ENCODE measurements around the gene OTOA.
"Not testable (repeated sequence)": the region's sequence is repeated elsewhere in the genome, so short reads cannot be mapped to it uniquely, and the experiment has no call there.

Gene OTOA

DNA sequence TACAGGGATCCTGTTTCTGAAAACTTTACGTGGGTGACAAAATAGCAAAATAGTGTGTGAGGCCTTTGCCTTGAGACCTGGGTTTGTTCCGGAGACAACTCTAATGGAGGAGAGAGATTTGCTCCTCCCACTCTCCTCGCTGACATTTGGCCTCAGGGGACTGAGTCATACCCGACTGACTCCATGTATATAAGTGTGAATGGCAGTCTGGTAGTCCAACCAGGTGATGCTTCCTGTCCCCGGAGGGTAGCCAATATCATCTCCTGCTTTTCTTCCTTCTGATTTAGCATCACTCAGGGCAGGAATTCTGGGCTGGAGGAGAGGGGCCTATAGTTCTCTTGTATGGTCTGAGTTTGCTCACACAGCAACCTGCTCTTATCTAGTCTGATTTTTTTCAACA, 106.8 kb downstream of the OTOA start:
- not testable (repeated sequence) for H3K9me3 Mint-ChIP-seq, ATAC-seq, H3K4me3 Mint-ChIP-seq, H3K27ac Mint-ChIP-seq, H3K27me3 Mint-ChIP-seq, H3K4me1 Mint-ChIP-seq, DNase-seq

- not testable (repeated sequence) for ATAC-seq, H3K9me3 Mint-ChIP-seq, H3K4me3 Mint-ChIP-seq, H3K4me1 Mint-ChIP-seq, H3K27ac Mint-ChIP-seq, H3K27me3 Mint-ChIP-seq, DNase-seq
Observed at GRCh38 chr16:21772547-21773206, 108.9 kb downstream of the OTOA start.

GRCh38 chr16:21773207-21773553, 109.4 kb downstream of the OTOA start:
- H3K4me1 Mint-ChIP-seq, H3K27ac Mint-ChIP-seq, H3K4me3 Mint-ChIP-seq, DNase-seq, ATAC-seq, H3K9me3 Mint-ChIP-seq, H3K27me3 Mint-ChIP-seq: not testable (repeated sequence)

DNA sequence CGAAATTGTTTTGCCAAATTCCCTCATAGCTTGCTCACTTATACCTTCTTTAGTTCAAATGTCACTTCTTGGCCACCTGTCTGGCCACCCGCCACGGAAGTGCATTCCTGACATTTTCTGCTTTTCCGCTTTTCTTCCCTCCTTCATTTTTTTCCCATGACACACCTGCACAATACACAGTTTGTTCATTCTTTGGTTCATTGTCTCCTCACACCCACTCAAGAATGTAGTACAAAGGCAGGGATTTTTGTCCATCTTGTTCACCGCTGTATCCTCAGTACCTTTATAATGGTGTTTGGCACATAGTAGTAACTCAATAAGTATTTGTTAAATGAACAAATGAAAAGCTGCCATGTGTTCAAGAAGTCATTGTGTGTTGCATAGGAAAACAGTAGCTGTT, 116.8 kb downstream of the OTOA start:
- DNase-seq, ATAC-seq: not testable (repeated sequence)

DNA sequence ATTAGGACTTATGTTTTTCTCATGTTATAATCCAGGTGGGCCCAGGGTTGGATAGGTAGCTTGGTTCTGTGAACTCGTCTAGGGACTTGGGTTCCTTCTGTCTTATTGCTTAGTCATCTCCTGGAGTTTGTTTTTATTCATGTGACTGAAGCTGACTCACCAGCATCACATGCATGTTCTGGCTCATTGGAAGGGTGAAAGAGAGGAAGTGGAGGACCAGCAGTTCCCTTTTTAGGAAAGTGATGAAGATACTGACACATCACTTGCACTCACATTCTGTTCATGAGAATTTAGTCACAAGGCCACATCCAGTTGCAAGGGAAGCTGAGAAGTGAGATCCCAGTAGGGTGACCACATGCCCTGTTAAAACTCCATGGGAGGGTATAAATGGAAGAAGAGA, 126.7 kb downstream of the OTOA start:
- not testable (repeated sequence) for H3K27ac Mint-ChIP-seq, H3K4me3 Mint-ChIP-seq, H3K9me3 Mint-ChIP-seq, DNase-seq, H3K27me3 Mint-ChIP-seq, H3K4me1 Mint-ChIP-seq
- peak; percentile 76 for ATAC-seq

More for the DNA sequence above, 116.8 kb downstream of the OTOA start:
- H3K27me3 Mint-ChIP-seq, H3K4me1 Mint-ChIP-seq, H3K4me3 Mint-ChIP-seq, H3K9me3 Mint-ChIP-seq, H3K27ac Mint-ChIP-seq: not testable (repeated sequence)

DNA sequence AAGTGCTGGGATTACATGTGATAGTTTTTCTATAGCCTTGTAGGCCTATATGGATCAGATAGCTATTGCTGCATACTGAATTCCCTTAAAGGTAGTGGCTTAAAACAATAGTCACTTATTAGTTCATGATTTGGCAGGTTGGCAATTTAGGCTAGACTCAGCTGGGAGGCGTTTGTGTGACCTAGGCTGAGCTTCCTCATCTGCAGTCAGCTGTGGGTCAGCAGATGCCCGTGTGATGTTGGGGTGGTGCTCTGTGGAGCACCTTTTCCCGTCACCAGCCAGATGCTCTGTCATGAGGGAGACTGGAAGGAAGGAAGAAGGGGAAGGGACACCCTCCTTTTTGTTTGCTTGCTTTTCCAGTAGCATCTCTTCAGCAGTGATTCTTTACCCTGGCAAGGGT, 129.5 kb downstream of the OTOA start:
- not testable (repeated sequence) for ATAC-seq, H3K9me3 Mint-ChIP-seq, H3K27me3 Mint-ChIP-seq, DNase-seq, H3K27ac Mint-ChIP-seq, H3K4me3 Mint-ChIP-seq, H3K4me1 Mint-ChIP-seq

GRCh38 chr16:21798601-21799000, 134.8 kb downstream of the OTOA start:
- not testable (repeated sequence) for H3K4me1 Mint-ChIP-seq, H3K27me3 Mint-ChIP-seq, H3K27ac Mint-ChIP-seq, H3K4me3 Mint-ChIP-seq, H3K9me3 Mint-ChIP-seq, DNase-seq, ATAC-seq

DNA sequence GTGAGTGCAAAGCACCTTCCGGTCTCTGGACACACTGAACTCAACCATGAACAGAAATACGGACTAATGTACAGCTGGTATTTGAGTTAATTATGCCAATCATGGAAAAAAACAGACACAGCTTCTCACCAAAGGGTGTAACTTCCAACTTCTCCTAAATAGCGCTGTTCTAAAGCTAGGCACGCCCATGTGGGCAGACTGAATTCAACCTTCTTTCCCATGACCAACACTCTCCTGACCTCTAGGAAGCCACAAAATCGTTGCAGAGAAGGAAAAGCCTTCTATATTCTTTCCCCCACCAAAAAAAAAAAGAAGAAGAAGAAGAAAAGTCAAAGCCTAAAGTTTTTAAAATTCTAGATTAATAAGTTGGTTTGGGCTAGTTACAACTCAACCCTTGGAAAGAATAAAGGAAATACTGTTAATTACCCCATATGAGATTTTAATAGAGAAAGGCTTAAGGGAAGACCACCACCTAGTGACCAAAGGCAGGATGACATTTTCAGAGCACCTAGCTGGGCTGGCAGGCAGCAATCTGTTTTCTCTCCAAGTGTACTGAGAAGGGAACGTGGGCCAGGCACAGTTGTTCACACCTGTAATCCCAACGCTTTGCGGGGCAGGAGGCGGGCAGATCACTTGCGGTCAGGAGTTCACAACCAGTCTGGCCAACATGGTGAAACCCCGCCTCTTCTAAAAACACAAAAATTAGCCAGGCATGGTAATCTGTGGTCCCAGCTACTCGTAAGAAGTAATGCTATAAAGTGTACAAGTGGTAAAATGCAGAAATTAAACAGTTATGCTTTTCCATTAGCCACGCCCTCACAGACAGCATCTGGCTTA, 138.0 kb downstream of the OTOA start:
- H3K4me3 Mint-ChIP-seq, H3K27ac Mint-ChIP-seq, H3K4me1 Mint-ChIP-seq, H3K27me3 Mint-ChIP-seq, H3K9me3 Mint-ChIP-seq, DNase-seq: not testable (repeated sequence)
- peak; percentile 52 for ATAC-seq

GRCh38 chr16:21802375-21802663, 138.6 kb downstream of the OTOA start:
- H3K27me3 Mint-ChIP-seq, H3K4me3 Mint-ChIP-seq, ATAC-seq, H3K9me3 Mint-ChIP-seq, DNase-seq, H3K27ac Mint-ChIP-seq, H3K4me1 Mint-ChIP-seq: not testable (repeated sequence)
